NCI-H2107 (cell line): ENCODE measurements around the gene PLAAT2.
"Not testable (repeated sequence)": the region's sequence is repeated elsewhere in the genome, so short reads cannot be mapped to it uniquely, and the experiment has no call there.

ENCODE experiments used
- DNase-seq: peaks from one replicate; lab custom pipeline; 2025; lab: John Stamatoyannopoulos, UW

PLAAT2 gene

GRCh38 chr11:63549411-63549810 is 13.8 kb downstream of the PLAAT2 start:
- DNase-seq: no peak

GRCh38 chr11:63548178-63548577 is 15.0 kb downstream of the PLAAT2 start:
- no peak for DNase-seq

GRCh38 chr11:63547061-63547460 is 16.1 kb downstream of the PLAAT2 start:
- no peak for DNase-seq

- DNase-seq: no peak
Observed at GRCh38 chr11:63543711-63544110, 19.5 kb downstream of the PLAAT2 start.

- DNase-seq: not testable (repeated sequence)
Observed at GRCh38 chr11:63542506-63542905, 20.7 kb downstream of the PLAAT2 start.

- DNase-seq: no peak
Observed at GRCh38 chr11:63537293-63538101, 25.7 kb downstream of the PLAAT2 start.

GRCh38 chr11:63536669-63537292 is 26.4 kb downstream of the PLAAT2 start, which contains the start of gene PLAAT4:
PLAAT4 (plus strand) TSS chr11:63536808; CDS start chr11:63536869, 61 bp downstream.
- peak; percentile 23 for DNase-seq

- DNase-seq: no peak
Observed at GRCh38 chr11:63535734-63536133, 27.4 kb downstream of the PLAAT2 start.

GRCh38 chr11:63534895-63535461 is 28.2 kb downstream of the PLAAT2 start:
- no peak for DNase-seq

GRCh38 chr11:63534076-63534475 is 29.1 kb downstream of the PLAAT2 start:
- no peak for DNase-seq

- no peak for DNase-seq
Observed at GRCh38 chr11:63532799-63533475, 30.2 kb downstream of the PLAAT2 start.

GRCh38 chr11:63532117-63532516 is 31.1 kb downstream of the PLAAT2 start:
- DNase-seq: no peak

GRCh38 chr11:63531074-63531792 is 31.9 kb downstream of the PLAAT2 start:
- DNase-seq: not testable (repeated sequence)

- DNase-seq: no peak
Observed at GRCh38 chr11:63530021-63530420, 33.2 kb downstream of the PLAAT2 start.

GRCh38 chr11:63529373-63529772 is 33.8 kb downstream of the PLAAT2 start:
- DNase-seq: not testable (repeated sequence)

- not testable (repeated sequence) for DNase-seq
Observed at GRCh38 chr11:63528729-63529278, 34.4 kb downstream of the PLAAT2 start.

GRCh38 chr11:63528156-63528555 is 35.0 kb downstream of the PLAAT2 start:
- DNase-seq: not testable (repeated sequence)

- DNase-seq: no peak
Observed at GRCh38 chr11:63527667-63528066, 35.5 kb downstream of the PLAAT2 start.

GRCh38 chr11:63523151-63523550 is 40.0 kb downstream of the PLAAT2 start:
- DNase-seq: no peak

GRCh38 chr11:63521896-63522295 is 41.3 kb downstream of the PLAAT2 start:
- DNase-seq: no peak

- DNase-seq: no peak
Observed at GRCh38 chr11:63520606-63521170, 42.5 kb downstream of the PLAAT2 start.
